Liver (tissue), 9 donors: ENCODE measurements around the gene OPTC. TPM values are rescaled to one million over a fixed set of nuclear protein-coding genes. Genes with fewer than 3 reads are reported as not detected.

Source experiments
- DNase-seq: peaks from one replicate; pipeline ENCODE4 v3.0.0-alpha.2; 2017; ENCODE audit warnings: low spot score
- H3K27ac ChIP-seq, 2 donors: one replicate each; pipeline ENCODE4 v1.7.0; 2013; ENCODE audit warnings: inconsistent platforms in 2 of 2, low read length in 2 of 2, control low read depth in 1 of 2, low read depth in 1 of 2, mild to moderate bottlenecking in 1 of 2
- H3K27me3 ChIP-seq, 4 donors: one replicate each; pipeline versions ENCODE4 v1.6.1 to v1.7.0; 2013; ENCODE audit warnings: low read length in 3 of 4, inconsistent platforms in 1 of 4, mild to moderate bottlenecking in 1 of 4, moderate library complexity in 1 of 4; ENCODE audit not compliant: control insufficient read depth in 4 of 4, insufficient read depth in 4 of 4
- H3K36me3 ChIP-seq, 4 donors: one replicate each; pipeline versions ENCODE4 v1.6.1 to v1.7.0; 2013; ENCODE audit warnings: low read length in 3 of 4, mild to moderate bottlenecking in 3 of 4, low read depth in 1 of 4, moderate library complexity in 1 of 4; ENCODE audit not compliant: control insufficient read depth in 4 of 4, insufficient read depth in 3 of 4
- H3K4me1 ChIP-seq, 4 donors: one replicate each; pipeline versions ENCODE4 v1.6.1 to v1.7.0; 2013; ENCODE audit warnings: low read length in 3 of 4, mild to moderate bottlenecking in 3 of 4, moderate library complexity in 1 of 4; ENCODE audit not compliant: control insufficient read depth in 4 of 4, insufficient read depth in 4 of 4
- H3K4me3 ChIP-seq, 3 donors: one replicate each; pipeline versions ENCODE4 v1.6.1 to v1.7.0; 2013; ENCODE audit warnings: low read length in 3 of 3, control low read depth in 1 of 3, low read depth in 1 of 3, mild to moderate bottlenecking in 1 of 3
- H3K9ac ChIP-seq, 2 donors: one replicate each; pipeline ENCODE4 v1.7.0; 2013; ENCODE audit warnings: low read length in 2 of 2, mild to moderate bottlenecking in 2 of 2, moderate library complexity in 2 of 2, control low read depth in 1 of 2, low read depth in 1 of 2
- H3K9me3 ChIP-seq, 4 donors: one replicate each; pipeline versions ENCODE4 v1.6.1 to v1.7.0; 2013; ENCODE audit warnings: low read length in 3 of 4; ENCODE audit not compliant: control insufficient read depth in 4 of 4
- ATF3 ChIP-seq: IDR thresholded peaks from 2 replicates; pipeline ENCODE4 v1.6.1; 2016; ENCODE audit warnings: antibody characterized with exemption
- CTCF ChIP-seq: fragments of 150-350 bp; IDR thresholded peaks from 2 replicates; pipeline ENCODE4 v1.5.1; 2017; ENCODE audit warnings: improper control_type of control experiment, low read depth, low read length; ENCODE audit not compliant: missing input control
- EGR1 ChIP-seq, 2 donors: IDR thresholded peaks; 2 replicates each; pipeline ENCODE4 v1.6.1; 2016 to 2018; ENCODE audit warnings: antibody characterized with exemption in 2 of 2, low read depth in 2 of 2
- FOXA2 ChIP-seq: IDR thresholded peaks from 2 replicates; pipeline ENCODE4 v1.6.1; 2016; ENCODE audit warnings: antibody characterized with exemption
- HNF4A ChIP-seq, 2 donors: conservative IDR thresholded peaks; 2 replicates each; pipeline ENCODE4 v1.6.1; 2016; ENCODE audit warnings: antibody characterized with exemption in 2 of 2, mild to moderate bottlenecking in 2 of 2
- HNF4G ChIP-seq: IDR thresholded peaks from 2 replicates; pipeline ENCODE4 v1.6.1; 2016; ENCODE audit warnings: antibody characterized with exemption
- JUND ChIP-seq, 2 donors: IDR thresholded peaks; 2 replicates each; pipeline ENCODE4 v1.6.1; 2016; ENCODE audit warnings: antibody characterized with exemption in 2 of 2
- MAX ChIP-seq: IDR thresholded peaks from 2 replicates; pipeline ENCODE4 v1.6.1; 2016; ENCODE audit warnings: antibody characterized with exemption
- REST ChIP-seq: IDR thresholded peaks from 2 replicates; pipeline ENCODE4 v1.6.1; 2016; ENCODE audit warnings: antibody characterized with exemption, mild to moderate bottlenecking
- SP1 ChIP-seq: IDR thresholded peaks from 2 replicates; pipeline ENCODE4 v1.6.1; 2018; ENCODE audit warnings: antibody characterized with exemption, mild to moderate bottlenecking
- YY1 ChIP-seq: IDR thresholded peaks from 2 replicates; pipeline ENCODE4 v1.6.1; 2016; ENCODE audit warnings: antibody characterized with exemption, mild to moderate bottlenecking
- WGBS: extraction: QIAGEN DNeasy Blood & Tissue Kit; methylation state at CpG from one replicate; pipeline ENCODE4 v1.1.7; 2013; 5-methylcytosine and 5-hydroxymethylcytosine counted together
- polyA plus RNA-seq, 2 donors: library from polyadenylated mRNA; stranded (reverse) in 1 of 2; unstranded in 1 of 2; fragments of 200-250 nt in 1 of 2; fragments of >200 nt in 1 of 2; fragmentation: Nextera tagmentation in 1 of 2; extraction: Ambion mirVana in 1 of 2; gene quantifications; one replicate each; pipeline versions ENCODE4 v1.2.1 to v1.2.3, GENCODE V29; 2013 to 2015
- total RNA-seq, 2 donors: library from RNA; depleted of rRNA; stranded (reverse); fragments of >200 nt; gene quantifications; one replicate each; pipeline ENCODE4 v1.2.3, GENCODE V29; 2014
- donor health status: healthy.
- donor health status: healthy.
- donor health status: healthy.
- donor health status: healthy.
- donor health status: healthy.

The OPTC gene
- total and polyA plus RNA-seq, 4 donors = not detected

- DNase-seq = no peak
- 48% methylated on average over 1 of the region's 1 CpG for WGBS
These were observed 44.8 kb downstream of the OPTC start for GRCh38 chr1:203538726-203539125.

More at GRCh38 chr1:203538726-203539125, 44.8 kb downstream of the OPTC start:
- H3K4me1 ChIP-seq = peaks cover 9 to 20% (median 12%) of the 10 kb centered on the region in 4 donors
- peak overlapping the region in 1 of 2 donors; percentile 78 for H3K9ac ChIP-seq
- H3K27ac ChIP-seq = peak overlapping the region; percentile 92 to 97
- no peaks in the 10 kb centered on the region for H3K9me3 ChIP-seq
- H3K27me3 ChIP-seq = no peaks in the 10 kb centered on the region
- H3K36me3 ChIP-seq = no peaks in the 10 kb centered on the region
- no peak for TF ChIP-seq JUND (IDR thresholded peaks at IDR 0.05)
- TF ChIP-seq HNF4A (conservative IDR thresholded peaks at IDR 0.05) = no peak
- TF ChIP-seq YY1 = no peak
- TF ChIP-seq CTCF = no peak
- no peak for TF ChIP-seq MAX
- TF ChIP-seq SP1 = no peak
- TF ChIP-seq REST = no peak
- TF ChIP-seq EGR1 (IDR thresholded peaks at IDR 0.05; ENCODE audit: low read depth in 2 of 2) = no peak
- TF ChIP-seq ATF3 = no peak
- no peak for TF ChIP-seq FOXA2
- TF ChIP-seq HNF4G = no peak
- no peak overlapping the region for H3K4me3 ChIP-seq
